ENCODE results near the gene STAB2. TPM values are rescaled to one million over a fixed set of nuclear protein-coding genes. Genes with fewer than 3 reads are reported as not detected.

STAB2 gene
- polyA plus RNA-seq, 3 donors: not detected

DNA sequence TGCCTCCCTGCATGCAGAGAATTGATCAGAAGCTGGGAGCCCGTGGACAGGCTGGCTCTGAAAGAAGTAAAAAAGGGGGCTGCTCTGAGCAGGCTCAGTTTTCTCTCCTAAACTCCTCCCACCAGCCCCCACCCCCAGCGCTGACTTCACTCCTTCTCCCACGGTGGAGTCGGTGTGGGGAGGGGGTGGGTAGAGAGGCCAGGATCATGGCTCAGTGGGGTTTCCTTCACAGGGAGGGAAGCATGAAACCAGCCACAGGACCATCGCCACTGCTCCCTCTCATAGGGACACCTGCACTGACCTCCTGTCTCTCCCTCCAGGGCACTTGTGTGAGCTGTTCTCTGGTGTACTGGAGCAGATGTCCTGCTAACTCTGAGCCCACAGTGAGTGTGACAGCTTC lies 78.9 kb downstream of the STAB2 start:
- H2AFZ ChIP-seq (ENCODE audit: insufficient read depth, low read depth, low read length, poor library complexity, severe bottlenecking): no peak overlapping the region
- H3K27ac ChIP-seq (ENCODE audit: low read depth in 1 of 2, low read length in 2 of 2): no peak overlapping the region
- H3K4me2 ChIP-seq (replicated peaks; ENCODE audit: extremely low read depth, low read length, poor library complexity, severe bottlenecking): no peak overlapping the region
- Mint-ChIP-seq H3K36me3 (no peaks in the 10 kb centered on the region), H3K27me3 (ENCODE audit: low read depth in 3 of 3) (peaks cover 5 to 16% (median 14%) of the 10 kb centered on the region in 3 donors), H3K4me1 (no peaks in the 10 kb centered on the region), H3K27ac (no peak overlapping the region), H3K4me3 (no peak overlapping the region), H3K9me3 (peaks cover 0 to 6% (median 0%) of the 10 kb centered on the region in 7 donors)
- no peaks in the 10 kb centered on the region for H3K27me3 ChIP-seq (ENCODE audit: control insufficient read depth in 2 of 2, insufficient read depth in 2 of 2, low read length in 2 of 2)
- no peaks in the 10 kb centered on the region for H3K79me2 ChIP-seq (ENCODE audit: insufficient read depth, low read length)
- DNase-seq: no peak
- no peaks in the 10 kb centered on the region for H3K9me3 ChIP-seq (replicated peaks in 1 of 2; ENCODE audit: control insufficient read depth in 1 of 2, insufficient read depth in 1 of 2, low read length in 2 of 2)
- H3K4me3 ChIP-seq (replicated peaks in 1 of 3; ENCODE audit: low read depth in 2 of 3, low read length in 3 of 3): no peak overlapping the region
- H4K20me1 ChIP-seq (ENCODE audit: insufficient read depth, low read length): no peaks in the 10 kb centered on the region
- TF ChIP-seq CTCF (IDR thresholded peaks at IDR 0.05): no peak
- no peaks in the 10 kb centered on the region for H3K36me3 ChIP-seq (replicated peaks in 1 of 2; ENCODE audit: control insufficient read depth in 1 of 2, insufficient read depth in 2 of 2, low read length in 2 of 2)
- WGBS (ENCODE audit: insufficient coverage): no CpG with 5 or more reads among the region's 5 CpGs
- intact Hi-C loops (cut with micrococcal nuclease): no loop called here
- H3K4me1 ChIP-seq (ENCODE audit: control insufficient read depth in 1 of 2, insufficient read depth in 2 of 2, low read length in 2 of 2): no peaks in the 10 kb centered on the region
- no peak overlapping the region for H3K9ac ChIP-seq (ENCODE audit: insufficient read depth, low read length, poor library complexity, severe bottlenecking)

- Histone ChIP-seq H2AFZ (ENCODE audit: insufficient read depth, low read depth, low read length, poor library complexity, severe bottlenecking) (no peak overlapping the region), H3K4me3 (replicated peaks in 1 of 3; ENCODE audit: low read depth in 2 of 3, low read length in 3 of 3) (no peak overlapping the region), H3K9me3 (replicated peaks in 1 of 2; ENCODE audit: control insufficient read depth in 1 of 2, insufficient read depth in 1 of 2, low read length in 2 of 2) (no peaks in the 10 kb centered on the region), H3K79me2 (ENCODE audit: insufficient read depth, low read length) (no peaks in the 10 kb centered on the region), H4K20me1 (ENCODE audit: insufficient read depth, low read length) (no peaks in the 10 kb centered on the region), H3K4me1 (ENCODE audit: control insufficient read depth in 1 of 2, insufficient read depth in 2 of 2, low read length in 2 of 2) (no peaks in the 10 kb centered on the region), H3K36me3 (replicated peaks in 1 of 2; ENCODE audit: control insufficient read depth in 1 of 2, insufficient read depth in 2 of 2, low read length in 2 of 2) (no peaks in the 10 kb centered on the region), H3K4me2 (replicated peaks; ENCODE audit: extremely low read depth, low read length, poor library complexity, severe bottlenecking) (no peak overlapping the region), H3K9ac (ENCODE audit: insufficient read depth, low read length, poor library complexity, severe bottlenecking) (no peak overlapping the region), H3K27ac (ENCODE audit: low read depth in 1 of 2, low read length in 2 of 2) (no peak overlapping the region), H3K27me3 (ENCODE audit: control insufficient read depth in 2 of 2, insufficient read depth in 2 of 2, low read length in 2 of 2) (no peaks in the 10 kb centered on the region)
- Mint-ChIP-seq H3K9me3 (peaks cover 0 to 6% (median 0%) of the 10 kb centered on the region in 7 donors), H3K36me3 (no peaks in the 10 kb centered on the region), H3K4me3 (no peak overlapping the region), H3K27ac (no peak overlapping the region), H3K27me3 (ENCODE audit: low read depth in 3 of 3) (peaks cover 2 to 13% (median 9%) of the 10 kb centered on the region in 3 donors), H3K4me1 (no peaks in the 10 kb centered on the region)
- no peak for TF ChIP-seq CTCF (IDR thresholded peaks at IDR 0.05)
- WGBS (ENCODE audit: insufficient coverage): no CpG with 5 or more reads among the region's 2 CpGs
- no peak for DNase-seq
- intact Hi-C loops (cut with micrococcal nuclease): no loop called here
These were observed 80.1 kb downstream of the STAB2 start for GRCh38 chr12:103667125-103667524.

Data from CD14-positive monocyte (primary cell).